ACHN (cell line): ENCODE data around the gene PSMG1.
"Not testable (repeated sequence)": the region's sequence is repeated elsewhere in the genome, so short reads cannot be mapped to it uniquely, and the experiment has no call there.

ENCODE experiments used
- DNase-seq: peaks from one replicate; pipeline ENCODE4 v3.0.0-alpha.2; 2015
- in situ Hi-C: cut with HindIII; loops from 2 replicates; pipeline ENCODE4 v1.10.0; 2017; ENCODE audit warnings: low sequenced_read_pairs, low pct_ligation_motif_present, low pct_unique_long_range_greater_than_20kb

The PSMG1 gene, protein sequence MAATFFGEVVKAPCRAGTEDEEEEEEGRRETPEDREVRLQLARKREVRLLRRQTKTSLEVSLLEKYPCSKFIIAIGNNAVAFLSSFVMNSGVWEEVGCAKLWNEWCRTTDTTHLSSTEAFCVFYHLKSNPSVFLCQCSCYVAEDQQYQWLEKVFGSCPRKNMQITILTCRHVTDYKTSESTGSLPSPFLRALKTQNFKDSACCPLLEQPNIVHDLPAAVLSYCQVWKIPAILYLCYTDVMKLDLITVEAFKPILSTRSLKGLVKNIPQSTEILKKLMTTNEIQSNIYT

DNA sequence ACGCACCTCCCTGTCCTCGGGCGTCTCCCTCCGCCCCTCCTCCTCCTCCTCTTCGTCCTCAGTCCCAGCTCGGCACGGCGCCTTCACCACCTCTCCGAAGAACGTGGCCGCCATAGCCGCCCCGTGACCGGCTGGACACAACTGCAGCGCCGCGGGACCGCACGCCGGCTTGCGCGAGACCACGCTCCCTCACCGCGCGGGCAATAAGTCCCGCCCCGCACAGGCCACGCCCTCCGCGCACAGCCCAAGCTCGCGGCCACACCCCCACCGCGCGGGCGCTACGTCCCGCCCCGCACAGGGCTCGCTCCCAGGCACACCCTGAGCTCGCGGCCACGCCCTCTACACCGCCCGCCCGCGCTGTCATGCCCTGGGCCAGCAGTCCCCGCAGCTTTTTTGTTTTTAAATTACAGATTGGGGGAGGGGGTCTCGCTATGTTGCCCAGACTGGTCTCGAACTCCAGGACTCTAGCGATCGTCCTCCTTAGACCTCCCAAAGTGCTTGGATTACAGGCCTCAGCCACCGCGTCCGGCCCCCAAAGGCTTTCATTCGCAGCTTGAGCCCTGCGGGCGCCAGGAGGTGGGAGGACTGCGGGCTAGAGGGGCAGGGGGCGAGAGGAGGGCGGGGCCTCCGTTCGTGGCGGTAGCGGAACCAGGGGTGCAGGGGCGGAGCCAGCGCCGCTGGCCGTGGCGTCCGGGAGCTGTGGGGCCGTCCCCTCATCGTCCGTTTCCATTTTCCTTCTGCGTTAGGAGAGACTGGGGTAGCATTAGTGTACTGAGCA, at the start of gene PSMG1:
Gene PSMG1 (minus strand): TSS at position 180 of the 778 bp plus-strand sequence. CDS start 66 bp downstream, at position 114.
- in situ Hi-C loops: no loop called here

DNA sequence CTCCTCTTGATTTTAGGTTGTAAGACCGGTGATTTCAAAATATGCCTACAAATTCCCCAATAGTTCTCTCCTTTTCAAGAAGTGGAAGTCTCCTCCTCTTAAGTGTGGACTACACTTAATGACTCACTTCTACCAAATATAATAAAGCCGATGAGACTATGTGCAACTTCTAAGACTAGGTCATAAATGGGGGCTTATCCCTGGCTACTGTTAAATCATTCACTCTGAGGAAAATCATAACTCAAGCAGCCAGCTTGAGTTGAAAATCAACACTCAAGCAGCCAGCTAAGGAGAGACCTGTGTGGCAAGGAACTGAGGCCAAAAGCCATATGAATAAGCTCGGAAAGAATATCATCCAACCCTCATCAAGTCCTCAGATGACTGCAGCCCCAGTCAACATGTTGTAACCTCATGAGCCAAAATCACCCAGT, 49.6 kb upstream of the PSMG1 start:
- in situ Hi-C loops: no loop called here
- DNase-seq: no peak

More for the DNA sequence above, at the start of gene PSMG1:
- DNase-seq: peak; percentile 92

DNA sequence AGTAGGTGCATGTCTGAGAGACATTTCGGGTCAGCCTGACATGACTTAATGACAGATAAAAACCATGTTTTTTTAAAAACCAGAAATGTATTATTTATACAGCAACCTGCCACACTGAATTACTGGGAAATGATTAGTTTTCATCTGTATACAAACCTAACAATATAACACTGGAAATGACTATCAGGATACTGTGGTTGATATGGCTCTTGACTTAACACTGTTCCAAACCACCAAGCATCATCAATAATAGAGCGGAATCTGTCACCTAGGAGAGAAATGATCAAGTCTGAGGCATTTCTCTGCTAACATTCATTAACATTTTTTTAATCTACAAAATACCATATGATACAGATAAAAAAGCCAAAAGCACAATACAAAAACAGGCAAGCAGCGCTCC, 41.7 kb upstream of the PSMG1 start:
- no peak for DNase-seq
- in situ Hi-C loops: no loop called here

DNA sequence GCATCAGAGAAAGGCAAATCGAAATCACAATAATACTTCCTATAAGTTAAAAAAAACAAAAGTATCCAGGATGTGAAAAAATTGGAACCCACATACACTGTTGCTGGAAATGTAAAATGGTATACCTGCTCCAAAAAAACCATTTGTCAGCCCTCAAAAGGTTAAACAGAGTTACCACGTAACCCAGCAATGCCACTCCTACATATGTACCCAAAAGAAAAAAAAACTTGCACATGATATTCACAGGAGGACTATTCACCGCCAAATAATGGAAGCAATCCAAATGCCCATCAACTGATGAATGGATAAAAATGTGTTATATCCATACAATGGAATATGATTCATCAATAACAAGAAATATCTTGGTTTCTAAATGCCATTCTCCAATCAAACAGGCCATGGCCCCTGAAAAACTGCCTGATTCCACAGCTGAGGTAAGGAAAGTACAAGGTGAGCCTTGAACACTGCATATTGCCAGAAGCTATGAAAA, 38.8 kb upstream of the PSMG1 start:
- DNase-seq: no peak
- in situ Hi-C loops: no loop called here

DNA sequence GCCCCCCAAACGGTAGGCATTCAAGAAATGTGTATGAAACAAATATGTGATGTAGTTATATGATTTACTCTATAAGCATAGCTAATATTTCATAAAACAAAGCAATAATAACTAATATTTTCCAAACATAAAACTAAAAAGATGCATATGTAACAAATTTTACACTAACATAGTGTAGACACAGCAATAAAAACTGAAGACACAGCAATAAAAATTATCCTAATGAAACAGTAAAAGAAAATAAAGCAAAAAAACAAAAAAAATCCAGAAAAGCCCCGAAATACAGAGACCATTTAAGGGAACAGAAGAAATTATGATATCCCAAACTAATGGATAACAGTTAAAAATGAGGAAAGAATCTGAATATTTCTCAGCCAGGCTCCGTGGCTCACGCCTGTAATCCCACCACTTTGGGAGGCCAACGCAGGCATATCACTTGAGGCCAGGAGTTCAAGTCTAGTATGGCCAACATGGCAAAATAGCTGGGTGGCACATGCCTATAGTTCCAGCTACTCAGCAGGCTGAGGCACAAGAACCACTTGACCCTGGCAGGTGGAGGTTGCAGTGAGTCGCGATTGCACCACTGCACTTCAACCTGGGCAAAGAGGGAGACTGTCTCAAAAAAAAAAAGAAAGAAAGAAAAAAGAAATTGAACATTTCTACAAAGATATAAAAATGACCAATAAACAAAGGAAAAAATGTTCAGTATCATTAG, 38.2 kb upstream of the PSMG1 start:
- in situ Hi-C loops: no loop called here
- DNase-seq: peak; percentile 15

DNA sequence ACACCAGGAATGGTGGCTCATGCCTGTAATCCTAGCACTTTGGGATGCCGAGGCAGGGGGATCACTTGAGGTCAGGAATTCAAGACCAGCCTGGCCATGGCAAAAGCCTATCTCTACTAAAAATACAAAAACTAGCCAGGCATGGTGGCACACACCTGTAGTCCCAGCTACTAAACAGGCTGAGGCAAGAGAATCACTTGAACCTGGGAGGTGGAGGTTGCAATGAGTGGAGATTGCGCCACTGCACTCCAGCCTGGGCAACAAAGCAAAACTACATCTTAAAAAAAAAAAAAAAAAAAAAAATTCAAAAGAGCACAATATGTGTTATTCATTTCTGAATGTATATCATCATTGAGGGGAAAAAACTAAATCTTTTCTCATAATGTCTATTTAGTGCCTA, 37.6 kb upstream of the PSMG1 start:
- DNase-seq, in situ Hi-C loops: not testable (repeated sequence)

DNA sequence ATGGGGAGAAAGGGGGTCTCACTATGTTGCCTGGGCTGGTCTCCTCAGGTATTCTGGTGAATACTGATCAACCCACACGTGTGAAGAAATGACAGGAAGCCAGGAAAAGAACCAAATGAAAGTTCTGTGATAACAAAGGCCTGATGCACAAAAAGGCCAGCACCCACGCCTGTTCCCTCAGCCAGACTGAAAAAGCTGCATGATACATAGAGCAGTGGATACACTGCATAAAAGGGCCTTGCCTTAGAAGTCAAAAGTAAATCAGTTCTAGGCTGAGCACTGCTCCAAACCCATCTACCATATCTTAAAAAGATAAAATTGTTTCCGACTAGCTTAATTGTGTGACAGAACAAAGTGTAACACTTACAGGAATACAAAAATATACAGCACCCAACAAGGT, 36.9 kb upstream of the PSMG1 start:
- DNase-seq: no peak

DNA sequence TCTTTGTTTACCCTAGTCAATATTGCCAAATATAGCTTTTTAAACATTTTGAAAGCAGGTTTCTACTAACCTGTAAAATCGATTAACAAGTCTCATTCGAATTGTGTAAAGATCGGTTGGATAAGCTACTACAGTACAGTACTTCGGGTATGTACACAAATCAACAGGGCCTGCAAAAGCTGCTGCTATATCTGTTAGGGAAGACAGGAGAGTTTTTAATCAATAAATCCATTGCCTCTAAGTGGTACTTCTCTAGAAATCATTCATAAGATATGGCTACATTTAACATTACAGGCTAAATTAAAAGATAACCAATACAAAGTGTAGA, 34.8 kb upstream of the PSMG1 start:
- DNase-seq: no peak
- in situ Hi-C loops: no loop called here

More for the DNA sequence above, 36.9 kb upstream of the PSMG1 start:
- in situ Hi-C loops: no loop called here

DNA sequence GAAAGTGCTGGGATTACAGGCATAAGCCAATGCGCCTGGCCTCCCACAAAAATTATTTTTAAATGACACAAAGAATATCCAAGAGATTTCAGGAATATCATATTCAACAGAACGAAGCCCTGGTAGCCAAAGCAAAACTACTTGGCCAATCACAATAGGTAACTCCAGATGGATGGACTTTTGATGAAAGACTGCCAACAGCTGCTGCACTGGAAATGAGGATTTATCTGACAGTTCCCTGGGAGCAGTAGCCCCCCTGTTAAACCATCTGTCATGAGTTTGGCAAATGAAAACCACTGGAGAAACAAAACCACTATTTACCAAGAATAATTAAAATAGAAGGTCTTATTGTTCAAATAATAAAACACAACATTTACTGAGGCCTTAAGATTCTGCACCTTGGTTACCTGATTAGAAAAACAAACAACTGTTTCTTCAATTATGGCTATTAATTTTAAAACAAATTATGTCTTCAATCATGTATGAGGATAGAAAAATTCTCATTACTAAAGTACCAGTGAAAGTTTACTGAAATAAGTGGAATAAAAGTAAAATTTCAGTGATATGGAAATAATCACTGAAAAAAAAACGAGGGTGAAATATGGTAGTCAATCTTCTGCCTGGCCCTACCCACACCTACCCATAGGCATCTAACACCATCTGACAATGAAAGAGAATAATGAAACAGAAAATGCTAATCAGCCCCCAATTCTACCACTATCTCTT, 34.3 kb upstream of the PSMG1 start:
- DNase-seq: no peak
- in situ Hi-C loops: no loop called here

DNA sequence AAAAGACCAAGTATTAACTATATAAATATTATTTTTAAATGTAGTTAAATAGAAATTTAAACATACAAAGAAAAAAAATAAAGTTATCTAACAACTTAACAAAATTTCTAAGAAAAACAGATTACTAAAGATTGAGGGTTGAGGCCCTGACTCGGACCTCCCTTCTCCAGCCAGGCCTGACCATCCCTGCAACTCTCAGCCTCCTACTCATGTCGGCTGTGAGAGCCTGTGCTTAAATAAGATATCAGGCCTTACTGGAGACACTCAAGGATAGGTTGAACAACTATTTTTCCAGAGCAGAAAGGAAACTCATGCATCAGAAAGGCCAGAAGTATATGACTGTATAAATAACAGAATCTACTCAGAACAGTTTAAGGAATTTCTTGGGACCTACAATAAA, 33.0 kb upstream of the PSMG1 start:
- DNase-seq: no peak
- in situ Hi-C loops: no loop called here

DNA sequence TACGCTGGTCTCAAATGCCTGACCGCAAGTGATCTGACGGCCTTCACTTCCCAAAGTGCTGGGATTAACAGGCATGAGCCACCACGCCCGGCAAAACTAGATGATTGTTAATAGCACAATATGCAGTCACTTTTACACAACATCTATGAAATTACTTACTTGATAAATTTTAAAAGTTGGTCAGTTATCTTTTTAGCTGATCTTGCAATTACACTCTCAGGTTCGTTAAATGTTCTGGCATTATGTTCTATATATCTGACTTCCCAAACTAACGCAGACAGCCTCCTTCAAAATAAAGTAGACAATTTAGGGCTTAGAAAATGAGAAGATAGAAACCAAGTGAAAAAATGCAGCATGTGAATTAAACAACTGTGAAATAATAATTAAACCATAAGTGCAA, 31.8 kb upstream of the PSMG1 start:
- in situ Hi-C loops: no loop called here
- DNase-seq: no peak

DNA sequence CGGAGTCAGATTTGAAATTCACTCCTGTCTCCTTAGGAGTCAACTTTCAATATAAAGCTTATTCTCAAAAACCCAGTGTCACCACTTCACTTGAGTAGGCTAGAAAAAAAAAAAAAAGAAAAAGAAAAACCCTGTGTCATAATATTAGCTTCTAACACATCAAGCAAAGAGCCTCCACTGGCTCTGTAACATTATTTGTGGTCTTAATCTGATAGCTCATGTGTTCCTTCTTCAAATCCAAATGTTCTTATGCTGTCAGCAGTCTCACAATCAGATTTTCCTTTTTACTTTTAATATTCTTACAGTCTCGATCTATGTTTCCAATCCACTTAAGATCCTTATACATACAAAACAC, 26.1 kb upstream of the PSMG1 start:
- in situ Hi-C loops: no loop called here
- DNase-seq: no peak

DNA sequence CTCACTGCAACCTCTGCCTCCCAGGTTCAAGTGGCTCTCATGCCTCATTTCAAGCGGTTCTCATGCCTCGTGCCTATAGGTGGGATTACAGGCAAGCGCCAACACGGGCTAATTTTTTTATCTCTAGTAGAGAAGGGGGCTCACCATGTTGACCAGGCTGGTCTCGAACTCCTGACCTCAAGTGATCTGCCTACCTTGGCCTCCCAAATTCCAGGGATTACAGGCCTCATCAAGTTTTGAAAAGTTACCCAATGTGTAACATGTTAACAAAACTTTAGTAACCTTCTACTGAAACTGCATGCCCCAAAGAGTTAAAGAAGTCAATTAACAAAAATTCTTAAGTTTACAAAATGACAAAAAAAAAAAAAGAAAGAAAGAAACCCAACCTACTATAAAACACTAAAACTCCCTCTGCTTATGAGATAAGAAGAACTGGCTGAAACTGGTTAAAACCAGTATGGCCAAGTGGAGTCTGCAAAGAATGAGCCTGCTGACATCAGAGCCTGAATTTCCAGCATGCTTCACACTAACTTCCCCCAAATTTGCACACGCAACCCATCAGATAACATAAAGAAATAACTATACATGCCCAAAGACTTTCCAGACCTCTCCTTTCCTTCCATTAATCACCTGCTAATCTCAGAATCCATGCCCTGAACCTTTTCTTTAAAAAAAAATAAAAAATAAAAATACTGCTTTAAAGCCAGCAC, 25.5 kb upstream of the PSMG1 start:
- no peak for DNase-seq
- in situ Hi-C loops: no loop called here

DNA sequence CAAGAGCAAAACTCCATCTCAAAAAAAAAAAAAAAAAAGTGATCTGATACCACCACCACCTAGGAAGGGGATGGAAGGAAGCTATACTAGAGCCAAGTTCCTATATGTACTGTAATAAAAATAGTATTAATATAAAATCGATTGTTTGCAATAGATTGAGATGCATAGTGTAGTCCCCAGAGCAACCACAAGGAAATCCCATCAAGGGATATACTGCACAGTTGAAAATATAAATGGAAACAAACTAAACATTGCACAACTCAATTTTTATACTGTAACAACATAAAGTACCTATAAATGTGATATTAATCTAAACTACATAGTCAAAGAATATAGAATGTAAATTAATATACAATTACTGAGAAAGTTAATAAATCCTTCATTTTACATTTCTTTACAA, 20.9 kb upstream of the PSMG1 start:
- in situ Hi-C loops: no loop called here
- no peak for DNase-seq

DNA sequence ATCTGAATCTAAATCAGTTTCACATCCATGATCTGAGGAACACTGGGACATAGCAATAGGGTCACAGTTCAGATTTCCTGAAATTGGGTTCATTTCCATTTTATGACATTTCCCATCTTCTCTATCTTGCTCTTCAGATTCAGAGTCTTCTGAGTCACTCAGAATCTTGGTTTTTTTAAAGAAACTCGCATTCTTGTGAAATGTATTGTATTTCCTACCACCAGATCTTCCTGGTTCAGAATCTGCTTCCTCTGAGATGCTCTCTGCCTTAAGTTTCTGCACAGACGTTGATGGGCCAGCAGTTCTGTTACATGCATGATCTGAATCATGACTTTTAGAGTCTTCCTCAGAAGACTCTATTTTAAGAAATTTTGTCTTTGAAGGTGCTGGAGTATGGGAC, 15.5 kb upstream of the PSMG1 start:
- in situ Hi-C loops: no loop called here

DNA sequence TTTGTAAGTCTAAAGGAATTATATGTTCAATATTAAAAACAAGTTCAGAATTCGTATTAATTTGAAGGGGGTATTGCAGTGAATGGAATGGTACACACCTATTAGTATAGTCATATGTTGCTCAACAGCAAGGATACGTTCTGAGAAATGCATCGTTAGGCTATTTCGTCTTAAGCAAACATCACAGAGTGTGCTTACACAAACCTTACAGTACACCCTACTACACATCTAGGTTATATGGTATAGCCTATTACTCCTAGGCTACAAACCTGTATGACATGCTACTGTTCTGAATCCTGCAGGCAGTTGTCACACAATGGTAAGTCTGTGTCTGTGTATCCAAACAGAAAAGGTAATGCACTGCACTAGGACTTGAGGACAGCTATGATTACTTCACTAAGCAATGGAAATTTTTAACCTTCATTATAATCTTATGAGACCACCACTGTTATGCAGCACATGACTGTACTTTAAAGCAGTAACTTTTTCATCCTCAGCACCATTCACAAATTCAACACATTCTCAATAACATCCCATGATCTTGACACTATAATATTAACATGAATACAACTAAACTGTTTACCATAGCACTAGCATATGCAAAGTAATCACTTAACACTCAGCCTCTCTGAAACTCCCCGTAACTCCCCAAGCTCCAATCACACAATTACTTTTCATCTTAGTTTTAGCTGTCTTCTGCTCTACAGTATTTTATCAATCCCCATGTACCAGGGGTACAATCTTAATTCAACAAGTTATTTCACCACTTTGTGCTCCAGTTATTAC, 14.4 kb upstream of the PSMG1 start:
- no peak for DNase-seq
- in situ Hi-C loops: no loop called here

More for the DNA sequence above, 15.5 kb upstream of the PSMG1 start:
- DNase-seq: no peak

DNA sequence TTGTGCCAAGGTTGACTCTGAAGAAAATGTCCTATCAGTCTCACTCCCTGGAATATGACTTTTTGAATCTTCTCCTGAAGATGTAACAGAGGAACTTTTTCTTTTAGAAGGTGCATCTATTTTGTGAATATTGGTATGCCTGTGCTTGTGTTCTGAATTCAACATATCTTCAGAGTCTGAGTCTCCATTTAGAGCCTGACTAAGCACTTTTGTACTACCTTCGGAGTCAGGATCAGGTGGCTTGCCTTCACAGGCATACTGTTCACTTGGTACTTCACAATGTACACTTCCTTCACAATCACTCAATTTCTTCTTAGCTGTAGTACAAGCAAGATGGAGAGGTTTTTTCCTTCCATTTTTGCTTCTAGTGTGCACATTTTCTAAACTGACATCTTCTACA, 13.6 kb upstream of the PSMG1 start:
- DNase-seq: no peak
- in situ Hi-C loops: no loop called here

DNA sequence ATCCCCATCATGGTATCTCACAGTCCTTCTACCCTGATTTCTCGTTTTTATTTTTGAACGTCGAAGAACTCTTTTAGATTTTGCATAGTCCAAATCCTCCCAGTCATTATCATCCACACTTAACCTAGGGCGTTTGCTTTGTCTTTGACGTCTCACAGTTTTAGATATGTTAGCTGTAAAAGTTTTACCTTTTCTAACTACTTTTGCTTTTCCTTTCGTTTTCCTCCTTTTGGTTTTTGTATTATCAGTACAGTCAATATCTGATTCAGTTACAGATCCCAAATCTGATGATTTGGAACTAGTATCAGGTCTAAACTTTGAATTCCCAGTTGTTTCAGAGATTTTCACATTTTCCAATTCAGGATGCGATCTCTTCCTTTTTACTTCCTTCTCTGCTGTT, 13.1 kb upstream of the PSMG1 start:
- in situ Hi-C loops: no loop called here
- no peak for DNase-seq
